H1 (cell line): ENCODE results near the gene RITA1.

Source experiments
- POLR2A ChIP-seq, 2 experiments: IDR thresholded peaks; 1 replicate in 1 of 2; 2 replicates in 1 of 2; pipeline ENCODE4 v1.6.1; 2011; ENCODE audit warnings: low read depth in 2 of 2, low read length in 2 of 2, mild to moderate bottlenecking in 2 of 2; ENCODE audit errors: control extremely low read depth in 1 of 2
- YY1 ChIP-seq: IDR thresholded peaks from 2 replicates; pipeline ENCODE4 v1.6.1; 2011; ENCODE audit warnings: low read depth, mild to moderate bottlenecking, low read length
- TF ChIP-seq, protein P1 (sequence below), 3 experiments: IDR thresholded peaks; 1 replicate in 2 of 3; 2 replicates in 1 of 3; pipeline versions ENCODE4 v1.5.1 to v1.6.1; 2011; ENCODE audit warnings: low read length in 3 of 3, mild to moderate bottlenecking in 3 of 3, inconsistent platforms in 2 of 3, low read depth in 1 of 3, moderate library complexity in 1 of 3; ENCODE audit not compliant: insufficient read depth in 1 of 3; ENCODE audit errors: control extremely low read depth in 1 of 3
- TF ChIP-seq, protein P2 (sequence below): fragments of 300-600 bp; sonication (generic); IDR thresholded peaks from 2 replicates; pipeline ENCODE4 v1.7.1; 2012; ENCODE audit warnings: low read length, moderate library complexity, mild to moderate bottlenecking, inconsistent platforms; ENCODE audit not compliant: insufficient replicate concordance

DNA sequence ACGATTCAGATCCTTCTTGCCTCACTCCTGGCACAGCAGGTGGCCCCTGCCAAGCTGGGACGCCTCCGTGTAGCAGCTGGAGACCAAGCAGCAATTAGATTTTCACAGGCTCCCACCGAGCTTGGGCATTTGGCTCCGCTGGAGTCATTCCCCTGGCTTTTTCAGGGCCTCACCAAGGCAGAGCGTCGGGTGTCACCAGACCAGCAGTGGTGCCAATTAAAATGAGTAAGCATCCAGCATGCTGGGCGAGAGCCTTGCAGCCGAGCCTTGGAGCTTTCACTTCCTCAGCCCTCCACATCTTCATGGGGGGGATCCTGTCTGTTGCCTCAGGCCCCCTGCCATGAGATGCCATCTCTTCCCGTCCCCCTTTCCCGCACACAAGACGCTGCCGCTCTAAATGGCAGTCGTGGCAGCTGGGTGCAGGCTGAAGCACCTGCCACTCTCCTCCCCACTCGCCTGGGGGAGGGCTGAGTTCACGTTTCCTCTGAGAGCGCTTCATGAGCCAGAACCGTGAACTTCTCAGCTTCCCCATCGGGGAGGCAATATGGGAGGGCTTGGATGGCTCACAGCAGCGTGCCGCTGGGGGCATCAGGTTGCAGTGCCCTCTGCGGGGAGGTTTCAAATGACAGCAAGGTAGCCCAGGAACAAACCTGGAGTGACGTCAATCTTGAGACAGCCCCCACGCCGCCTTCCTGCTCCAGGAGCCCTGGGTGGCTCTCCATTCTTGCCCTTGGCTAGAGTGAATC, 47.5 kb downstream of the RITA1 start:
- TF ChIP-seq, protein P1, sequence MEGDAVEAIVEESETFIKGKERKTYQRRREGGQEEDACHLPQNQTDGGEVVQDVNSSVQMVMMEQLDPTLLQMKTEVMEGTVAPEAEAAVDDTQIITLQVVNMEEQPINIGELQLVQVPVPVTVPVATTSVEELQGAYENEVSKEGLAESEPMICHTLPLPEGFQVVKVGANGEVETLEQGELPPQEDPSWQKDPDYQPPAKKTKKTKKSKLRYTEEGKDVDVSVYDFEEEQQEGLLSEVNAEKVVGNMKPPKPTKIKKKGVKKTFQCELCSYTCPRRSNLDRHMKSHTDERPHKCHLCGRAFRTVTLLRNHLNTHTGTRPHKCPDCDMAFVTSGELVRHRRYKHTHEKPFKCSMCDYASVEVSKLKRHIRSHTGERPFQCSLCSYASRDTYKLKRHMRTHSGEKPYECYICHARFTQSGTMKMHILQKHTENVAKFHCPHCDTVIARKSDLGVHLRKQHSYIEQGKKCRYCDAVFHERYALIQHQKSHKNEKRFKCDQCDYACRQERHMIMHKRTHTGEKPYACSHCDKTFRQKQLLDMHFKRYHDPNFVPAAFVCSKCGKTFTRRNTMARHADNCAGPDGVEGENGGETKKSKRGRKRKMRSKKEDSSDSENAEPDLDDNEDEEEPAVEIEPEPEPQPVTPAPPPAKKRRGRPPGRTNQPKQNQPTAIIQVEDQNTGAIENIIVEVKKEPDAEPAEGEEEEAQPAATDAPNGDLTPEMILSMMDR (IDR thresholded peaks at IDR 0.05; ENCODE audit: control extremely low read depth in 1 of 3, insufficient read depth in 1 of 3, low read depth in 1 of 3, low read length in 3 of 3) = peak; percentile 33 to 47 (median 45)
- TF ChIP-seq POLR2A (IDR thresholded peaks at IDR 0.05; ENCODE audit: control extremely low read depth in 1 of 2, low read depth in 2 of 2, low read length in 2 of 2) (no peak), YY1 (0 out of 2 replicates have a peak, but pooled peaks have one; percentile 35)
- TF ChIP-seq, protein P2, sequence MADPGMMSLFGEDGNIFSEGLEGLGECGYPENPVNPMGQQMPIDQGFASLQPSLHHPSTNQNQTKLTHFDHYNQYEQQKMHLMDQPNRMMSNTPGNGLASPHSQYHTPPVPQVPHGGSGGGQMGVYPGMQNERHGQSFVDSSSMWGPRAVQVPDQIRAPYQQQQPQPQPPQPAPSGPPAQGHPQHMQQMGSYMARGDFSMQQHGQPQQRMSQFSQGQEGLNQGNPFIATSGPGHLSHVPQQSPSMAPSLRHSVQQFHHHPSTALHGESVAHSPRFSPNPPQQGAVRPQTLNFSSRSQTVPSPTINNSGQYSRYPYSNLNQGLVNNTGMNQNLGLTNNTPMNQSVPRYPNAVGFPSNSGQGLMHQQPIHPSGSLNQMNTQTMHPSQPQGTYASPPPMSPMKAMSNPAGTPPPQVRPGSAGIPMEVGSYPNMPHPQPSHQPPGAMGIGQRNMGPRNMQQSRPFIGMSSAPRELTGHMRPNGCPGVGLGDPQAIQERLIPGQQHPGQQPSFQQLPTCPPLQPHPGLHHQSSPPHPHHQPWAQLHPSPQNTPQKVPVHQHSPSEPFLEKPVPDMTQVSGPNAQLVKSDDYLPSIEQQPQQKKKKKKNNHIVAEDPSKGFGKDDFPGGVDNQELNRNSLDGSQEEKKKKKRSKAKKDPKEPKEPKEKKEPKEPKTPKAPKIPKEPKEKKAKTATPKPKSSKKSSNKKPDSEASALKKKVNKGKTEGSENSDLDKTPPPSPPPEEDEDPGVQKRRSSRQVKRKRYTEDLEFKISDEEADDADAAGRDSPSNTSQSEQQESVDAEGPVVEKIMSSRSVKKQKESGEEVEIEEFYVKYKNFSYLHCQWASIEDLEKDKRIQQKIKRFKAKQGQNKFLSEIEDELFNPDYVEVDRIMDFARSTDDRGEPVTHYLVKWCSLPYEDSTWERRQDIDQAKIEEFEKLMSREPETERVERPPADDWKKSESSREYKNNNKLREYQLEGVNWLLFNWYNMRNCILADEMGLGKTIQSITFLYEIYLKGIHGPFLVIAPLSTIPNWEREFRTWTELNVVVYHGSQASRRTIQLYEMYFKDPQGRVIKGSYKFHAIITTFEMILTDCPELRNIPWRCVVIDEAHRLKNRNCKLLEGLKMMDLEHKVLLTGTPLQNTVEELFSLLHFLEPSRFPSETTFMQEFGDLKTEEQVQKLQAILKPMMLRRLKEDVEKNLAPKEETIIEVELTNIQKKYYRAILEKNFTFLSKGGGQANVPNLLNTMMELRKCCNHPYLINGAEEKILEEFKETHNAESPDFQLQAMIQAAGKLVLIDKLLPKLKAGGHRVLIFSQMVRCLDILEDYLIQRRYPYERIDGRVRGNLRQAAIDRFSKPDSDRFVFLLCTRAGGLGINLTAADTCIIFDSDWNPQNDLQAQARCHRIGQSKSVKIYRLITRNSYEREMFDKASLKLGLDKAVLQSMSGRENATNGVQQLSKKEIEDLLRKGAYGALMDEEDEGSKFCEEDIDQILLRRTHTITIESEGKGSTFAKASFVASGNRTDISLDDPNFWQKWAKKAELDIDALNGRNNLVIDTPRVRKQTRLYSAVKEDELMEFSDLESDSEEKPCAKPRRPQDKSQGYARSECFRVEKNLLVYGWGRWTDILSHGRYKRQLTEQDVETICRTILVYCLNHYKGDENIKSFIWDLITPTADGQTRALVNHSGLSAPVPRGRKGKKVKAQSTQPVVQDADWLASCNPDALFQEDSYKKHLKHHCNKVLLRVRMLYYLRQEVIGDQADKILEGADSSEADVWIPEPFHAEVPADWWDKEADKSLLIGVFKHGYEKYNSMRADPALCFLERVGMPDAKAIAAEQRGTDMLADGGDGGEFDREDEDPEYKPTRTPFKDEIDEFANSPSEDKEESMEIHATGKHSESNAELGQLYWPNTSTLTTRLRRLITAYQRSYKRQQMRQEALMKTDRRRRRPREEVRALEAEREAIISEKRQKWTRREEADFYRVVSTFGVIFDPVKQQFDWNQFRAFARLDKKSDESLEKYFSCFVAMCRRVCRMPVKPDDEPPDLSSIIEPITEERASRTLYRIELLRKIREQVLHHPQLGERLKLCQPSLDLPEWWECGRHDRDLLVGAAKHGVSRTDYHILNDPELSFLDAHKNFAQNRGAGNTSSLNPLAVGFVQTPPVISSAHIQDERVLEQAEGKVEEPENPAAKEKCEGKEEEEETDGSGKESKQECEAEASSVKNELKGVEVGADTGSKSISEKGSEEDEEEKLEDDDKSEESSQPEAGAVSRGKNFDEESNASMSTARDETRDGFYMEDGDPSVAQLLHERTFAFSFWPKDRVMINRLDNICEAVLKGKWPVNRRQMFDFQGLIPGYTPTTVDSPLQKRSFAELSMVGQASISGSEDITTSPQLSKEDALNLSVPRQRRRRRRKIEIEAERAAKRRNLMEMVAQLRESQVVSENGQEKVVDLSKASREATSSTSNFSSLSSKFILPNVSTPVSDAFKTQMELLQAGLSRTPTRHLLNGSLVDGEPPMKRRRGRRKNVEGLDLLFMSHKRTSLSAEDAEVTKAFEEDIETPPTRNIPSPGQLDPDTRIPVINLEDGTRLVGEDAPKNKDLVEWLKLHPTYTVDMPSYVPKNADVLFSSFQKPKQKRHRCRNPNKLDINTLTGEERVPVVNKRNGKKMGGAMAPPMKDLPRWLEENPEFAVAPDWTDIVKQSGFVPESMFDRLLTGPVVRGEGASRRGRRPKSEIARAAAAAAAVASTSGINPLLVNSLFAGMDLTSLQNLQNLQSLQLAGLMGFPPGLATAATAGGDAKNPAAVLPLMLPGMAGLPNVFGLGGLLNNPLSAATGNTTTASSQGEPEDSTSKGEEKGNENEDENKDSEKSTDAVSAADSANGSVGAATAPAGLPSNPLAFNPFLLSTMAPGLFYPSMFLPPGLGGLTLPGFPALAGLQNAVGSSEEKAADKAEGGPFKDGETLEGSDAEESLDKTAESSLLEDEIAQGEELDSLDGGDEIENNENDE = no peak
